ENCODE measurements around the gene PACRG.

DNA sequence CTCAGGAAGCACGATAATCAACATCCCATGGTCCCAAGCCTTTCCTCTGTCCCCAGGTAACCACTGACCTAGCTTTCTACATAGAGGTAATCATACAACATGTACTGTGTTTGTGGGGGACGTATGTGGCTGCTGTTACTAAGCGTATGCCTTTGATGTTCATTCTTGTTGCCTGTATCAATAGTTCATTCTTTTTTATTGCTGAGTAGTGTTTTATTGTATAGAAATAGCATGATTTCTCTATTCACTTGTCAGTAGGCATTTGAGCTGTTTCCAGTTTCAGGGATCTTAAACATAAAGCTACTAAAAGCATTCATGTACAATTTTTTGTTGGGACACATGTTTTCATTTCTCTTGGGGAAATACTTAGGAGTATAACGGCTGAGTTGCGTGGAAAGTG is 185.4 kb downstream of the PACRG start:
- TF ChIP-seq ZC3H11A (IDR thresholded peaks at IDR 0.05): no peak
- no peak for TF ChIP-seq SMC3 (IDR thresholded peaks at IDR 0.05)
- no peak for TF ChIP-seq SREBF2 (IDR thresholded peaks at IDR 0.05)
- TF ChIP-seq KDM1A (IDR thresholded peaks at IDR 0.05; ENCODE audit: low read depth): no peak
